ENCODE measurements around the gene PPIG. TPM values are rescaled to one million over a fixed set of nuclear protein-coding genes. Genes with fewer than 3 reads are reported as not detected.
"Not testable (repeated sequence)": the region's sequence is repeated elsewhere in the genome, so short reads cannot be mapped to it uniquely, and the experiment has no call there.

Gene PPIG
- total RNA-seq, 1 experiment from 2014 or later = 20.2 TPM

- no peak for DNase-seq (ENCODE audit: low read depth)
These were observed 80.4 kb downstream of the PPIG start for GRCh38 chr2:169664600-169664977.

DNA sequence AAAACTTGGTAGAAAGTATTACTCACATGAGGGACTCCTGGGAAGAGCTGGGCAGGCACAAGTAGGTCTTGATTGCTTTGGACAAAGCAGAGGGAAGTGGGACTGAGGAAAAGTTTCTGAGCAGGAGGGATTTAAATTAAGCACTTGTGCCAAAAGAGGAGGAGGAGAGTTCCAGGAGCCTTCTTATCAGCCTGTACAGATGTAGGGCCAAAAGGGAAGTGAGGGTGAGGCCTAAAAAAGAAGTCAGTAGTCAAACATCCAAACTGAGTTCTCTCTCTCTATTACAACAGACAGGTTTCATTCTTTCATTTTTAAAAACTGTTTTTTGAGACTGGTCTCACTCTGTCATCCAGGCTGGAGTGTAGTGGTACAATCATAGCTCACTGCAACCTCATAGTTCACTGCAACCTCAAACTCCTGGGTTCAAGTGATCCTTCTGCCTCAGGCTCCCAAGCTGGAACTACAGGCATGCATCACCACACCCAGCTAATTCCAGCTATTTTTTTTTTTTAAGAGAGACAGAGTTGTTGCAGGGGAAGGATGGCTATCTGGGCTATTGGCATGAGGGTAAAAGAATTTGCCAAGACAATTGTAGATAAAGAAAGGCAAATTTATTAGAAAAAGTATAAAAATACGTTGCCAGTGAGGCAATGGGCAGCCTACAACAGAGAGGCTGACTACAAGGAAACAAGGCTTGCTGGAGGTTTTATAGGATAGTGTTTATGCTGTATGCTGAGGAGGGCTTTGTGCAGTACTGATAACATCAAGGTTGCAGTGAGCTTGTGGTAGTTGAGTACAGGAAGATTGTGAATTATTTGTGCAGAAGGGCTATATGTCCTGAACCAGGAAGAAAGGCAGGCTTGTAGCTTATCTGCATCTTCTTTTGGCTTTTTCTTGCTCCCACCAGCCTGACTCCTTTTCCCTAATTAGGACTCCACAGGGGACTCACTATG, 81.1 kb downstream of the PPIG start:
- no peak for DNase-seq (ENCODE audit: low read depth)

DNA sequence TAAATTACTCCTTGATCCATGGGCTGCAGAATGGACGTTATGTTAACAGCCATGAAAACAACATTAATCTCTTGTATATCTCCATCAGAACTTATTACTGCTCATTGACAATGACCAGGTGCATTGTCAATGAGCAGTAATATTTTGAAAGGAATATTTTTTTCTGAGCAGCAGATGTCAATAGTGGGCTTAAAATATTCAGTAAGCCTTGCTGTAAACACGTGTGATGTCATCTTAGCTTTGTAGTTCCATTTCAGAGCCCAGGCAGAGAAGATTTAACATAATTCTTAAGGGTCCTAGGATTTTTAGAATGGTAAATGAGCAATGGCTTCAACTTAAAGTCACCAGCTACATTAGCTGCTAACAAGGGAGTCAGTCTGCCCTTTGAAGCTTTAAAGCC, 83.4 kb downstream of the PPIG start:
- DNase-seq (ENCODE audit: low read depth) = no peak

GRCh38 chr2:169670215-169670651, 86.1 kb downstream of the PPIG start:
- peak; percentile 22 for DNase-seq (ENCODE audit: low read depth)

GRCh38 chr2:169670937-169671336, 86.8 kb downstream of the PPIG start:
- no peak for DNase-seq (ENCODE audit: low read depth)

- DNase-seq (ENCODE audit: low read depth) = no peak
These were observed 88.3 kb downstream of the PPIG start for GRCh38 chr2:169672406-169672805.

DNA sequence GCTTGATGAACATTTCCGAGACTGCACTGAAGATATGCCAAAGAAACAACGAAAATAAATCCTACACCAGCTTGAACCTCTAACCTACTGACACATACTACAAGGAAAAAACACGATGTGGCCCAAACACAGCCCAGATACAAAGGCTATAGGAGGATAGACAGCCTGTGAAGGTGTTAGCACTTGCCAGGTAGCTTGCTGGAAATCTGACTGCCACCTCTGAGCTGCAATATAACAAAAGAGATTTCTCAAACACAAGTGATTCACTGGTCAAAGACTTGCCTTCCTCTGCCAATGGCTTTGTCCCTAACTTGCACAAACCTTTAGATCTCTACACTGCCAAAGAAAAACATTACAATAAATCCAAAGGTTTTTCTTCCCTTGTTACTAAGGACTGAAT, 89.0 kb downstream of the PPIG start:
- no peak for DNase-seq (ENCODE audit: low read depth)

DNA sequence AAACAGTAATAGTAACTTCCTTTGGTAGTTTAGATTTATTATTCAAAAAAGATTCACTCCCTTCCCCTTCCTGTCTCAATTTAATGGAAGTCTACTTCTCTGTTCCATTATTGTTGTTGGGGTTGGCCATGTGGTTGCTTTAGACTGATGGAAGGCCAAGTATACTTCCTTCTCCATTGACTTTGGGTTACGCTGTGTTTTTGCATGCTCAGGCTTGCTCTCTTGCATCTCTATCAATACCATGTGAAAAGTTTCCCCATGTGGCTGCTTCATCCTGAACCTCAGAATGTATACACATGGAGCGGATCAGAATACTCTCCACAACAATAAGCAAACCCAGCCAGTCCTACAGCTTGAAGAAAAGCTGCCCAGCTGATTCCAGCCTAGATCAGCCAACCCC, 89.8 kb downstream of the PPIG start:
- no peak for DNase-seq (ENCODE audit: low read depth)

DNA sequence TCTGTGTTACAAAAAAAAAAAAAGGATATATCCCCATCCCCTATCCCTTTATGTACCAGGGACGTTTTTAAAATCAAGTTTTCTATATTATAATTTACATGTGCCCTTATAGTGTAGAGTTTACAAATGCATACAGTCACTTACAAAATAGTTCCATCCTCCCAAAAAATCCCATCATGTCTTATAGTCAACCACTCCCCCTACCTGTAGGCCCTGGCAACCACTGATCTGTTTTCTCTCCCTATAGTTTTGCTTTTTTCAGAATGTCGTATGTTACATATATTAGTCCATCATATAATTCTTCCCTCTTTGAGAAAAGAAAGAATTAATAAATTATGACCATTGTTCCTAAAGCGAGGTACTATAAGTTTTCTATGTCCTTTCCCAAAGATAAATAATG, 92.2 kb downstream of the PPIG start:
- no peak for DNase-seq (ENCODE audit: low read depth)

GRCh38 chr2:169676850-169677249, 92.7 kb downstream of the PPIG start:
- DNase-seq (ENCODE audit: low read depth) = no peak

DNA sequence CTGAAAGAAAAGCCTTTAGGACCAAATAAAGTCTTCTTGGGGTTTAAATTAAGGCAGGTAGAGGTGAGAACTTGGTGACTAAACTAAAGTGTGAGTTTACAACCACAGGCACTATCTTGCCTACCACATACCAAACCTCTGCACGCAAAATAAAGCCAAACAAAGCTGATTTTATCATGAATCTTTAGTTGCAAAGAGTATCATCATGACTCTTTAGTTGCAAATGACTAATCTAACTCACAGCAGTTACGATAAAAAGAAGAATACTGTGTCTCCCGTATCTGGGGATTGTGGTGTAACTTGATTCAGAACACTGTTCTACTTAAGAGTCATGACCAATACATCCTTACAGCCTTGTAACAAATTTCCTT, 98.9 kb downstream of the PPIG start:
- peak; percentile 19 for DNase-seq (ENCODE audit: low read depth)

GRCh38 chr2:169683425-169684134, 99.4 kb downstream of the PPIG start:
- DNase-seq (ENCODE audit: low read depth) = no peak

GRCh38 chr2:169684135-169684565, 100.0 kb downstream of the PPIG start:
- no peak for DNase-seq (ENCODE audit: low read depth)

DNA sequence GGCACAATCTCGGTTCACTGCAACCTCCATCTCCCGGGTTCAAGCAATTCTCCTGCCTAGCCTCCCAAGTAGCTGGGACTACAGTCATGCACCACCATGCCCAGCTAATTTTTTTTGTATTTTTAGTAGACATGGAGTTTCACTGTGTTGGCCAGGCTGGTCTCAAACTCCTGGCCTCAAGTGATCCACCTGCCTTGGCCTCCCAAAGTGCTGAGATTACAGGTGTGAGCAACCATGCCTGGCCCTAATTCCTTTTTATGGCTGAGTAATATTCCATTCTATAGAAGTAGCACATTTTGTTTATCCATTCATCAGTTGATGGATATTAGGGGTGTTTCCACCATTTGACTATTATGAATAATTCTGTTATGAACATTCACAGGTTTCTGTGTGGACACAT, 100.6 kb downstream of the PPIG start:
- not testable (repeated sequence) for DNase-seq (ENCODE audit: low read depth)

DNA sequence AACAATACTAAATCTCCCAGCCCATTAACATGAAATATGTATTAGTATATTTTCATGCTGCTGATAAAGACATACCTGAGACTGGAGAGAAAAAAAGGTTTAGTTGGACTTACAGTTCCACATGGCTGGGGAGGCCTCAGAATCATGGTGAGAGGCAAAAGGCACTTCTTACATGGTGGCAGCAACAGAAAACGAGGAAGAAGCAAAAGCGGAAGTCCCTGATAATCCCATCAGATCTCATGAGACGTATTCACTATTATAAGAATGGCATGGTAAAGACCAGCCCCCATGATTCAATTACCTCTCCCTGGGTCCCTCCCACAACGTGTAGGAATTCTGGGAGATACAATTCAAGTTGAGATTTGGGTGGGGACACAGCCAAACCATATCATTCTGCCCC, 102.7 kb downstream of the PPIG start:
- DNase-seq (ENCODE audit: low read depth) = not testable (repeated sequence)

- not testable (repeated sequence) for DNase-seq (ENCODE audit: low read depth)
These were observed 103.8 kb downstream of the PPIG start for GRCh38 chr2:169687943-169688342.

DNA sequence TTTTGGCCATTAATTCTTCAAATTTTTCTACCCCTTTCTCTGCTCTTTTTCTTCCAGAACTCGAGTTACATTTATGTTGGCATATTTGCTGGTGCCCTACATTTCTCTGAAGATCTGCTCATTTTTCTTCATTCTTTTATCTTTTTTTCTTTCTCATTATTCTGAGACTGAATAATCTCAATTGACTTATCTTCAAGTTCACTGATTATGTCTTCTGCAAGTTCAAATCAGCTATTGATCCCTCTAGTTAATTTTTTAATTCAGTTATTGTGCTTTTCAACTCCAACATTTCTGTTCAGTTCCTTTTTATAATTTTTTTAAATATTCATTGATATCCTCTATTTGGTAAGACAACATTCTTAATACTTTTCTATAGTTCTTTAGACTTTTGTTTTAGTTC, 106.8 kb downstream of the PPIG start:
- no peak for DNase-seq (ENCODE audit: low read depth)

Other genes with a start within 250 kb of the PPIG start
- gene LRP2, start 221.8 kb upstream of the PPIG start, total RNA-seq (2014; rRNA removed; shearing (Covaris generic)) = not detected in 2 replicates
- gene BBS5, start 104.9 kb upstream of the PPIG start, total RNA-seq (2014; rRNA removed; shearing (Covaris generic)) = 1.3 and 2.8 TPM in 2 replicates
- not detected in 2 replicates for gene KLHL41, start 74.6 kb upstream of the PPIG start, total RNA-seq (2014; rRNA removed; shearing (Covaris generic))
- gene FASTKD1, start 10.5 kb upstream of the PPIG start, total RNA-seq (2014; rRNA removed; shearing (Covaris generic)) = 8.7 and 19.0 TPM in 2 replicates
- gene CFAP210, start 110.1 kb downstream of the PPIG start, total RNA-seq (2014; rRNA removed; shearing (Covaris generic)) = not detected in 2 replicates
- 3.9 and 5.8 TPM in 2 replicates for gene PHOSPHO2, start 110.1 kb downstream of the PPIG start, total RNA-seq (2014; rRNA removed; shearing (Covaris generic))
- gene KLHL23, start 149.5 kb downstream of the PPIG start, total RNA-seq (2014; rRNA removed; shearing (Covaris generic)) = 6.9 and 7.1 TPM in 2 replicates
- gene SSB, start 214.5 kb downstream of the PPIG start, total RNA-seq (2014; rRNA removed; shearing (Covaris generic)) = 68.5 and 76.0 TPM in 2 replicates
- 89.6 and 92.4 TPM in 2 replicates for gene METTL5, start 240.6 kb downstream of the PPIG start, total RNA-seq (2014; rRNA removed; shearing (Covaris generic))
- gene UBR3, start 243.1 kb downstream of the PPIG start, total RNA-seq (2014; rRNA removed; shearing (Covaris generic)) = 7.6 and 15.3 TPM in 2 replicates

Data from M059J (cell line).